GM12878 (cell line): Measurements from ENCODE around the gene CERT1. TPM values are rescaled to one million over a fixed set of nuclear protein-coding genes. Genes with fewer than 3 reads are reported as not detected.

ENCODE experiments used
- ATAC-seq: fragments of 200-7000 bp; cut with Tn5 transposase; 3 replicates; pipeline ENCODE4 v1.9.1; 2020; ENCODE audit warnings: mild to moderate bottlenecking, moderate library complexity
- BruUV-seq: library from RNA; stranded (reverse); fragments of 400-500 nt; replicated peaks from 2 replicates; lab custom pipeline; 2021; lab: Mats Ljungman, UMichigan
- CTCF ChIA-PET: fragments of 300-600 bp; sonication (Branson Sonifier 250); formaldehyde crosslinking; extraction: SDS; loops from one replicate; lab custom pipeline; 2021; ENCODE audit warnings: inconsistent platforms; lab: Yijun Ruan, JAX
- POLR2A ChIA-PET: fragments of 350-600 bp; formaldehyde crosslinking; extraction: SDS; loops from one replicate; lab custom pipeline; 2021; ENCODE audit warnings: inconsistent platforms; lab: Charles Lee
- RAD21 ChIA-PET: fragments of 300-600 bp; sonication (Branson Sonifier 250); formaldehyde crosslinking; loops from one replicate; lab custom pipeline; 2023; ENCODE audit warnings: antibody characterized with exemption; ENCODE audit not compliant: unreplicated experiment; lab: Charles Lee
- SMC1A ChIA-PET: fragments of 300-600 bp; sonication (Branson Sonifier 250); formaldehyde crosslinking; loops from one replicate; lab custom pipeline; 2023; ENCODE audit not compliant: unreplicated experiment, uncharacterized antibody; lab: Charles Lee
- DNase-seq: peaks from one replicate; pipeline ENCODE4 v3.0.0-alpha.2; 2011; ENCODE audit warnings: low read depth, low spot score
- FAIRE-seq: peaks from 3 replicates; lab custom pipeline; 2011; peaks lifted over from hg19 to GRCh38; lab: Jason Lieb, UNC
- H2AFZ ChIP-seq: 2 replicates; pipeline ENCODE4 v1.6.0; 2011; ENCODE audit warnings: low read depth, low read length, control low read depth; ENCODE audit not compliant: control insufficient read depth
- H3K27ac ChIP-seq: 2 replicates; pipeline ENCODE4 v1.5.1; 2011; ENCODE audit warnings: control low read depth; ENCODE audit not compliant: control insufficient read depth, insufficient read depth
- H3K27me3 ChIP-seq, 2 experiments: replicated peaks in 1 of 2; 2 replicates each; pipeline versions ENCODE4 v1.6.0 to v1.6.1; 2011; ENCODE audit warnings: low read length in 1 of 2; ENCODE audit not compliant: control insufficient read depth in 2 of 2, insufficient read depth in 2 of 2
- H3K36me3 ChIP-seq, 2 experiments: 2 replicates each; pipeline ENCODE4 v1.5.1; 2011; ENCODE audit warnings: low read length in 1 of 2; ENCODE audit not compliant: control insufficient read depth in 2 of 2, insufficient read depth in 2 of 2
- H3K4me1 ChIP-seq: 2 replicates; pipeline ENCODE4 v1.6.1; 2011; ENCODE audit warnings: mild to moderate bottlenecking, low read length, moderate library complexity, mixed read lengths; ENCODE audit not compliant: control insufficient read depth, insufficient read depth
- H3K4me2 ChIP-seq: 2 replicates; pipeline ENCODE4 v1.6.0; 2011; ENCODE audit warnings: control low read depth; ENCODE audit not compliant: control insufficient read depth, insufficient read depth
- H3K4me3 ChIP-seq: fragments of 200-600 bp; sonication (generic); 2 replicates; pipeline ENCODE4 v1.5.1; 2016
- H3K79me2 ChIP-seq: 2 replicates; pipeline ENCODE4 v1.6.0; 2011; ENCODE audit warnings: low read length; ENCODE audit not compliant: control insufficient read depth, insufficient read depth
- H3K9ac ChIP-seq: 2 replicates; pipeline ENCODE4 v1.8.0; 2011; ENCODE audit warnings: low read length, control low read depth, mixed read lengths; ENCODE audit not compliant: control insufficient read depth, insufficient read depth
- H3K9me3 ChIP-seq: replicated peaks from 3 replicates; pipeline ENCODE4 v1.5.1; 2011; ENCODE audit warnings: mild to moderate bottlenecking, low read length; ENCODE audit not compliant: control insufficient read depth, insufficient read depth
- H4K20me1 ChIP-seq: 2 replicates; pipeline ENCODE4 v1.6.0; 2011; ENCODE audit not compliant: control insufficient read depth, insufficient read depth
- CHD1 ChIP-seq: IDR thresholded peaks from 2 replicates; pipeline ENCODE4 v1.6.1; 2012; ENCODE audit warnings: low read depth, low read length, improper control_type of control experiment
- IKZF1 ChIP-seq: fragments of 450-650 bp; conservative IDR thresholded peaks from 2 replicates; pipeline ENCODE4 v1.6.1; 2017; ENCODE audit warnings: antibody characterized with exemption, mild to moderate bottlenecking
- IRF4 ChIP-seq: IDR thresholded peaks from 2 replicates; pipeline ENCODE4 v1.6.1; 2011; ENCODE audit warnings: low read depth, low read length
- JUNB ChIP-seq: IDR thresholded peaks from 2 replicates; pipeline ENCODE4 v1.6.1; 2016; ENCODE audit warnings: antibody characterized with exemption, mild to moderate bottlenecking
- MYC ChIP-seq: IDR thresholded peaks from 2 replicates; pipeline ENCODE4 v1.6.1; 2011; ENCODE audit warnings: mild to moderate bottlenecking, low read length, moderate library complexity, inconsistent platforms; ENCODE audit not compliant: insufficient read depth, insufficient replicate concordance, insufficient read length, severe bottlenecking
- NKRF ChIP-seq: fragments of 450-650 bp; conservative IDR thresholded peaks from 2 replicates; pipeline ENCODE4 v1.6.1; 2017; ENCODE audit warnings: mild to moderate bottlenecking, moderate library complexity
- ZBTB4 ChIP-seq: fragments of 450-650 bp; formaldehyde crosslinking; IDR thresholded peaks from 2 replicates; pipeline ENCODE4 v1.4.0; 2022; ENCODE audit warnings: mild to moderate bottlenecking, moderate library complexity
- WGBS: methylation state at CpG from one replicate; pipeline ENCODE4 v1.1.6; 2016; ENCODE audit warnings: low lambda C conversion rate; ENCODE audit not compliant: insufficient replicate concordance, insufficient coverage; ENCODE audit errors: missing lambda C conversion rate; 5-methylcytosine and 5-hydroxymethylcytosine counted together
- in situ Hi-C: fragments of 300-500 bp; cut with MboI; formaldehyde crosslinking; loops from 9 replicates; pipeline ENCODE4 v1.14.3; 2018; ENCODE audit warnings: mixed read lengths
- intact Hi-C: fragments of 100-400 bp; cut with micrococcal nuclease; formaldehyde crosslinking; loops from one replicate; pipeline ENCODE4 v1.14.2; 2022; ENCODE audit not compliant: unreplicated experiment
- polyA plus RNA-seq, 11 experiments: library from polyadenylated mRNA; depleted of rRNA in 4 of 11; unstranded in 6 of 11; stranded (reverse) in 5 of 11; fragments of >200 nt; fragmentation: Nextera tagmentation in 4 of 11; fragmentation: Illumina TruSeq in 1 of 11; extraction: Ambion mirVana in 4 of 11; extraction: Trizol in 1 of 11; gene quantifications; 1 replicate in 1 of 11; 2 replicates in 10 of 11; pipeline versions ENCODE4 v1.2.1 to v1.2.3, GENCODE V29; 2011 to 2016; ENCODE audit warnings: inconsistent platforms in 2 of 11, missing spikeins in 2 of 11, low read depth in 1 of 11
- total RNA-seq, 4 experiments: library from RNA; depleted of rRNA in 3 of 4; stranded (reverse); fragments of >200 nt in 3 of 4; fragmentation: Illumina TruSeq in 1 of 4; extraction: Trizol in 1 of 4; gene quantifications; 2 replicates each; pipeline versions ENCODE4 v1.2.1 to v1.2.3, GENCODE V29; 2013 to 2021
- TF ChIP-seq, protein P1 (sequence below): fragments of 450-650 bp; IDR thresholded peaks from 2 replicates; pipeline ENCODE4 v1.6.1; 2018; ENCODE audit warnings: mild to moderate bottlenecking, low read depth, moderate library complexity; ENCODE audit not compliant: partially characterized antibody
- TF ChIP-seq, protein P2 (sequence below): fragments of 450-650 bp; formaldehyde crosslinking; IDR thresholded peaks from 2 replicates; pipeline ENCODE4 v1.5.0; 2022; ENCODE audit warnings: mild to moderate bottlenecking, missing genetic modification characterization

Gene CERT1
- total and polyA plus RNA-seq, 10 of the 15 experiments (the other 5 are each of a cell fraction or from before 2014, with no cell fraction given) = 7.7 to 36.7 (median 25.6) TPM

DNA sequence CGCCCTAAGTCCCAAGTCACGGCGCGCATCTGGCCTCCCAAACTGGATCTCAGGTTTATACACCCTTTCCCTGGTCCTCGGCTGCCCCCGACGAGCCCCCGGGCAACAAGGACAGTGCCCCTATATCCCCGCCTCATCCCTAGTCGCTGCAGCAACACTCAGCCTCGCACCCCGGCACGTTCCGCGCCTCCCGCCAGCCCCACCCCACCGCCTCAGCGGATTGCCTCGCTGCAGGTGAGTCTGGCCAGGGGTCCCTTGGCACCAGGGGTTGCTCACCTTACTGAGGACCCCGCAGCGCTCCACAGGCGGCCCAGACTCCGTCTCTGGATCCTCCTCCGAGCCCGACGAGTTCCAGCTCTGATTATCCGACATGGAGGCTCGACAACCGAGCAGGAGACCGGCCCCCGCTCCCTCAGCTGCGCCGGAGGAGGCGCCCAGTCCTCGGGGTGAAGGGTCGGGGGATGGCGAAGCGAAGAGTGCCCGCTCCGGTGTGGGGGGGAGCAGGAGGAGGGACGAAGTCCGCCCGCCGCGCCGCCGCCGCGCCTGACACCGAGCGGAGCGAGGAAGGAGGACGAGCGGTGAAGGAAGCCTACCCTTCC is 494 bp downstream of the CERT1 start:
- TSS peak; percentile 69 for BruUV-seq
- intact Hi-C loops = loop anchor here (2.0 to 10.0 kb wide), 4 partner anchors 56 to 276 kb away; partner anchors contain the start of genes ANKRD31 and HMGCR
- ChIA-PET POLR2A (interaction anchor here (0.5 to 6.1 kb wide), 7 partner anchors 8 to 1217 kb away, joined by 4 to 44 read pairs (median 9); partner anchors contain the start of gene HMGCR), CTCF (interaction anchor here (1.7 to 2.8 kb wide), 2 partner anchors 65 to 170 kb away, joined by 4 to 13 read pairs; no protein-coding TSS in a partner anchor), SMC1A (interaction anchor here (1.4 to 6.8 kb wide), 8 partner anchors 7 to 158 kb away, joined by 4 to 90 read pairs (median 17); no protein-coding TSS in a partner anchor), RAD21 (interaction anchor here (0.9 to 11.3 kb wide), 6 partner anchors 10 to 158 kb away, joined by 3 to 123 read pairs (median 8); no protein-coding TSS in a partner anchor)
- ATAC-seq (peak; percentile 33), DNase-seq (no peak), FAIRE-seq (no peak)
- Histone ChIP-seq H3K27ac (peak overlapping the region; percentile 76), H4K20me1 (no peaks in the 10 kb centered on the region), H3K4me1 (0 out of 2 replicates have a peak, but pooled peaks cover 3% of the 10 kb centered on the region), H2AFZ (peak overlapping the region; percentile 81), H3K4me2 (peak overlapping the region; percentile 26), H3K9me3 (no peaks in the 10 kb centered on the region; the same call in 2 of the 3 replicates), H3K27me3 (no peaks in the 10 kb centered on the region), H3K4me3 (peak overlapping the region; percentile 98), H3K9ac (peak overlapping the region; percentile 91), H3K79me2 (peaks cover 98% of the 10 kb centered on the region), H3K36me3 (no peaks in the 10 kb centered on the region; a peak in 1 of 4 replicates)
- in situ Hi-C loops = loop anchor here (10.0 kb wide), 1 partner anchor 54 kb away; no protein-coding TSS in a partner anchor
- 2% methylated on average over 47 of the region's 54 CpGs for WGBS
- TF ChIP-seq, protein P1, sequence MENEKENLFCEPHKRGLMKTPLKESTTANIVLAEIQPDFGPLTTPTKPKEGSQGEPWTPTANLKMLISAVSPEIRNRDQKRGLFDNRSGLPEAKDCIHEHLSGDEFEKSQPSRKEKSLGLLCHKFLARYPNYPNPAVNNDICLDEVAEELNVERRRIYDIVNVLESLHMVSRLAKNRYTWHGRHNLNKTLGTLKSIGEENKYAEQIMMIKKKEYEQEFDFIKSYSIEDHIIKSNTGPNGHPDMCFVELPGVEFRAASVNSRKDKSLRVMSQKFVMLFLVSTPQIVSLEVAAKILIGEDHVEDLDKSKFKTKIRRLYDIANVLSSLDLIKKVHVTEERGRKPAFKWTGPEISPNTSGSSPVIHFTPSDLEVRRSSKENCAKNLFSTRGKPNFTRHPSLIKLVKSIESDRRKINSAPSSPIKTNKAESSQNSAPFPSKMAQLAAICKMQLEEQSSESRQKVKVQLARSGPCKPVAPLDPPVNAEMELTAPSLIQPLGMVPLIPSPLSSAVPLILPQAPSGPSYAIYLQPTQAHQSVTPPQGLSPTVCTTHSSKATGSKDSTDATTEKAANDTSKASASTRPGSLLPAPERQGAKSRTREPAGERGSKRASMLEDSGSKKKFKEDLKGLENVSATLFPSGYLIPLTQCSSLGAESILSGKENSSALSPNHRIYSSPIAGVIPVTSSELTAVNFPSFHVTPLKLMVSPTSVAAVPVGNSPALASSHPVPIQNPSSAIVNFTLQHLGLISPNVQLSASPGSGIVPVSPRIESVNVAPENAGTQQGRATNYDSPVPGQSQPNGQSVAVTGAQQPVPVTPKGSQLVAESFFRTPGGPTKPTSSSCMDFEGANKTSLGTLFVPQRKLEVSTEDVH = no peak
- TF ChIP-seq MYC (no peak), JUNB (no peak), ZBTB4 (CRISPR knock-in tag) (no peak), IRF4 (no peak), NKRF (peak; percentile 75; the same call in 1 of the 2 replicates), IKZF1 (0 out of 2 replicates have a peak, but pooled peaks have one; percentile 7), CHD1 (no peak; the same call in 1 of the 2 replicates)
- TF ChIP-seq, protein P2, sequence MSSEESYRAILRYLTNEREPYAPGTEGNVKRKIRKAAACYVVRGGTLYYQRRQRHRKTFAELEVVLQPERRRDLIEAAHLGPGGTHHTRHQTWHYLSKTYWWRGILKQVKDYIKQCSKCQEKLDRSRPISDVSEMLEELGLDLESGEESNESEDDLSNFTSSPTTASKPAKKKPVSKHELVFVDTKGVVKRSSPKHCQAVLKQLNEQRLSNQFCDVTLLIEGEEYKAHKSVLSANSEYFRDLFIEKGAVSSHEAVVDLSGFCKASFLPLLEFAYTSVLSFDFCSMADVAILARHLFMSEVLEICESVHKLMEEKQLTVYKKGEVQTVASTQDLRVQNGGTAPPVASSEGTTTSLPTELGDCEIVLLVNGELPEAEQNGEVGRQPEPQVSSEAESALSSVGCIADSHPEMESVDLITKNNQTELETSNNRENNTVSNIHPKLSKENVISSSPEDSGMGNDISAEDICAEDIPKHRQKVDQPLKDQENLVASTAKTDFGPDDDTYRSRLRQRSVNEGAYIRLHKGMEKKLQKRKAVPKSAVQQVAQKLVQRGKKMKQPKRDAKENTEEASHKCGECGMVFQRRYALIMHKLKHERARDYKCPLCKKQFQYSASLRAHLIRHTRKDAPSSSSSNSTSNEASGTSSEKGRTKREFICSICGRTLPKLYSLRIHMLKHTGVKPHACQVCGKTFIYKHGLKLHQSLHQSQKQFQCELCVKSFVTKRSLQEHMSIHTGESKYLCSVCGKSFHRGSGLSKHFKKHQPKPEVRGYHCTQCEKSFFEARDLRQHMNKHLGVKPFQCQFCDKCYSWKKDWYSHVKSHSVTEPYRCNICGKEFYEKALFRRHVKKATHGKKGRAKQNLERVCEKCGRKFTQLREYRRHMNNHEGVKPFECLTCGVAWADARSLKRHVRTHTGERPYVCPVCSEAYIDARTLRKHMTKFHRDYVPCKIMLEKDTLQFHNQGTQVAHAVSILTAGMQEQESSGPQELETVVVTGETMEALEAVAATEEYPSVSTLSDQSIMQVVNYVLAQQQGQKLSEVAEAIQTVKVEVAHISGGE = no peak
